K562 (cell line): Measurements from ENCODE around the gene GNAI3. TPM values are rescaled to one million over a fixed set of nuclear protein-coding genes. Genes with fewer than 3 reads are reported as not detected.

Experiments used
- ATAC-seq: fragments of 200-7000 bp; cut with Tn5 transposase; 3 replicates; pipeline ENCODE4 v1.9.1; 2020; ENCODE audit warnings: moderate library complexity
- BruUV-seq: library from RNA; stranded (reverse); fragments of 400-500 nt; replicated peaks from 2 replicates; lab custom pipeline; 2021; lab: Mats Ljungman, UMichigan
- CTCF ChIA-PET: fragments of 300-600 bp; formaldehyde crosslinking; extraction: SDS; loops from one replicate; lab custom pipeline; 2021; ENCODE audit warnings: low intra/inter-chr PET ratio; lab: Yijun Ruan, JAX
- POLR2A ChIA-PET: fragments of 300-600, 350-650 bp; sonication (Branson Sonifier 250); formaldehyde crosslinking; extraction: SDS; loops from one replicate; lab custom pipeline; 2021; ENCODE audit warnings: antibody characterized with exemption, inconsistent platforms; lab: Yijun Ruan, JAX
- DNase-seq, 4 experiments: peaks; one replicate each; pipeline versions ENCODE4 v3.0.0 to v3.0.0-alpha.2; 2011 to 2018; ENCODE audit warnings: low spot score in 3 of 4, mixed read lengths in 3 of 4; ENCODE audit errors: extremely low read depth in 1 of 4
- FAIRE-seq: peaks from 2 replicates; lab custom pipeline; 2011; peaks lifted over from hg19 to GRCh38; lab: Jason Lieb, UNC
- H2AFZ ChIP-seq: 2 replicates; pipeline ENCODE4 v1.6.0; 2011; ENCODE audit warnings: low read depth, low read length, control low read depth, inconsistent platforms
- H3K27ac ChIP-seq: fragments of 200-600 bp; 3 replicates; pipeline ENCODE4 v1.8.0; 2011; ENCODE audit warnings: low read depth, mild to moderate bottlenecking, control low read depth, inconsistent platforms, low read length, moderate library complexity, mixed read lengths; ENCODE audit errors: extremely low read depth
- H3K27me3 ChIP-seq, 2 experiments: fragments of 300-600 bp in 1 of 2; 2 replicates in 1 of 2; 3 replicates in 1 of 2; pipeline versions ENCODE4 v1.6.0 to v1.8.0; 2011; ENCODE audit warnings: inconsistent platforms in 2 of 2, low read length in 2 of 2, mild to moderate bottlenecking in 1 of 2, mixed read lengths in 1 of 2, moderate library complexity in 1 of 2; ENCODE audit not compliant: control insufficient read depth in 2 of 2, insufficient read depth in 2 of 2
- H3K36me3 ChIP-seq: fragments of 300-600 bp; 3 replicates; pipeline ENCODE4 v1.8.0; 2011; ENCODE audit warnings: mild to moderate bottlenecking, low read length, inconsistent platforms; ENCODE audit not compliant: control insufficient read depth, insufficient read depth
- H3K4me1 ChIP-seq, 2 experiments: fragments of 200-600 bp in 1 of 2; replicated peaks in 1 of 2; 2 replicates in 1 of 2; 3 replicates in 1 of 2; pipeline versions ENCODE4 v1.5.1 to v1.8.0; 2011; ENCODE audit warnings: inconsistent platforms in 2 of 2, low read length in 2 of 2, mild to moderate bottlenecking in 1 of 2, mixed read lengths in 1 of 2, moderate library complexity in 1 of 2; ENCODE audit not compliant: control insufficient read depth in 2 of 2, insufficient read depth in 2 of 2
- H3K4me2 ChIP-seq: 2 replicates; pipeline ENCODE4 v1.6.1; 2011; ENCODE audit warnings: low read length, control low read depth, inconsistent platforms, mixed read lengths; ENCODE audit not compliant: insufficient read depth
- H3K4me3 ChIP-seq: fragments of 200-600 bp; sonication (generic), shearing (Covaris generic); 2 replicates; pipeline ENCODE4 v1.5.1; 2016; ENCODE audit warnings: control low read depth, inconsistent platforms
- H3K79me2 ChIP-seq: fragments of 200-600 bp; 3 replicates; pipeline ENCODE4 v1.8.0; 2011; ENCODE audit warnings: low read length, inconsistent platforms; ENCODE audit not compliant: control insufficient read depth, insufficient read depth
- H3K9ac ChIP-seq, 2 experiments: 2 replicates each; pipeline versions ENCODE4 v1.6.0 to v1.6.1; 2011; ENCODE audit warnings: low read depth in 2 of 2, low read length in 2 of 2, control low read depth in 1 of 2, inconsistent platforms in 1 of 2, mild to moderate bottlenecking in 1 of 2, mixed read lengths in 1 of 2; ENCODE audit not compliant: insufficient read depth in 1 of 2
- H3K9me1 ChIP-seq: one replicate; pipeline ENCODE4 v1.6.0; 2011; ENCODE audit warnings: inconsistent platforms, mild to moderate bottlenecking, low read length, moderate library complexity; ENCODE audit not compliant: control insufficient read depth, insufficient read depth
- H3K9me3 ChIP-seq: replicated peaks from 2 replicates; pipeline ENCODE4 v1.5.1; 2011; ENCODE audit warnings: low read depth, low read length, inconsistent platforms; ENCODE audit not compliant: control insufficient read depth, insufficient read depth
- H4K20me1 ChIP-seq: replicated peaks from 2 replicates; pipeline ENCODE4 v1.6.1; 2011; ENCODE audit warnings: low read length, inconsistent platforms, mixed read lengths; ENCODE audit not compliant: control insufficient read depth, insufficient read depth
- DPF2 ChIP-seq: fragments of 450-650 bp; IDR thresholded peaks from 2 replicates; pipeline ENCODE4 v1.6.1; 2016
- LCOR ChIP-seq: sonication (generic); formaldehyde crosslinking; IDR thresholded peaks from 2 replicates; pipeline ENCODE4 v1.8.0; 2022; ENCODE audit warnings: mild to moderate bottlenecking, missing genetic modification reagents
- RAD21 ChIP-seq, 2 experiments: fragments of 250-450 bp in 1 of 2; fragments of 450-650 bp in 1 of 2; sonication (Bioruptor Pico) in 1 of 2; formaldehyde crosslinking in 1 of 2; IDR thresholded peaks in 1 of 2; conservative IDR thresholded peaks in 1 of 2; 2 replicates each; pipeline versions ENCODE4 v1.4.0 to v1.8.0; 2020 to 2022; ENCODE audit warnings: mild to moderate bottlenecking in 2 of 2, moderate library complexity in 1 of 2
- WGBS: fragments of 100-300 bp; shearing (Covaris generic); methylation state at CpG from one replicate; pipeline ENCODE4 v1.1.6; 2016; ENCODE audit warnings: low coverage, mixed read lengths; ENCODE audit not compliant: insufficient coverage; ENCODE audit errors: missing lambda C conversion rate; 5-methylcytosine and 5-hydroxymethylcytosine counted together
- in situ Hi-C: fragments of 300-500 bp; cut with MboI; formaldehyde crosslinking; loops from 4 replicates; pipeline ENCODE4 v1.15.0; 2018; ENCODE audit warnings: inconsistent platforms, mixed read lengths
- intact Hi-C: fragments of 100-400 bp; cut with micrococcal nuclease; formaldehyde crosslinking; loops from 2 replicates; pipeline ENCODE4 v1.14.2; 2022
- polyA plus RNA-seq, 8 experiments: library from polyadenylated mRNA; depleted of rRNA in 4 of 8; stranded (reverse) in 5 of 8; unstranded in 3 of 8; fragments of >200 nt; fragmentation: Nextera tagmentation in 2 of 8; fragmentation: Illumina TruSeq in 1 of 8; extraction: Ambion mirVana in 2 of 8; extraction: Trizol in 1 of 8; gene quantifications; 2 replicates each; pipeline versions ENCODE4 v1.2.1 to v1.2.3, GENCODE V29; 2011 to 2014; ENCODE audit warnings: inconsistent platforms in 1 of 8, missing spikeins in 1 of 8
- total RNA-seq, 7 experiments: library from RNA; depleted of rRNA in 6 of 7; stranded (reverse); fragments of >200 nt in 6 of 7; fragmentation: Illumina TruSeq in 2 of 7; extraction: Trizol in 2 of 7; gene quantifications; 2 replicates each; pipeline versions ENCODE4 v1.2.1 to v1.2.3, GENCODE V29; 2011 to 2021; ENCODE audit warnings: low replicate concordance in 1 of 7
- TF ChIP-seq, protein P1 (sequence below), 2 experiments: fragments of 450-650 bp; formaldehyde crosslinking in 1 of 2; IDR thresholded peaks; 2 replicates each; pipeline versions ENCODE4 v1.4.0 to v1.6.1; 2014 to 2020; ENCODE audit warnings: mild to moderate bottlenecking in 2 of 2, borderline replicate concordance in 1 of 2, low read depth in 1 of 2
- TF ChIP-seq, protein P2 (sequence below), 3 experiments: IDR thresholded peaks in 2 of 3; conservative IDR thresholded peaks in 1 of 3; 2 replicates each; pipeline ENCODE4 v1.5.1; 2011 to 2012; ENCODE audit warnings: low read length in 3 of 3, mild to moderate bottlenecking in 3 of 3, control low read depth in 2 of 3, improper control_type of control experiment in 1 of 3, inconsistent platforms in 1 of 3, low read depth in 1 of 3, mixed read lengths in 1 of 3, moderate library complexity in 1 of 3; ENCODE audit not compliant: insufficient read depth in 2 of 3
- TF ChIP-seq, protein P3 (sequence below): sonication (generic); formaldehyde crosslinking; IDR thresholded peaks from 2 replicates; pipeline ENCODE4 v1.8.1; 2023; ENCODE audit warnings: mild to moderate bottlenecking, missing genetic modification reagents

Gene GNAI3
- total and polyA plus RNA-seq, 9 of the 15 experiments (the other 6 are each of a cell fraction or from before 2014, with no cell fraction given), result 6.3 to 13.2 (median 8.9) TPM

DNA sequence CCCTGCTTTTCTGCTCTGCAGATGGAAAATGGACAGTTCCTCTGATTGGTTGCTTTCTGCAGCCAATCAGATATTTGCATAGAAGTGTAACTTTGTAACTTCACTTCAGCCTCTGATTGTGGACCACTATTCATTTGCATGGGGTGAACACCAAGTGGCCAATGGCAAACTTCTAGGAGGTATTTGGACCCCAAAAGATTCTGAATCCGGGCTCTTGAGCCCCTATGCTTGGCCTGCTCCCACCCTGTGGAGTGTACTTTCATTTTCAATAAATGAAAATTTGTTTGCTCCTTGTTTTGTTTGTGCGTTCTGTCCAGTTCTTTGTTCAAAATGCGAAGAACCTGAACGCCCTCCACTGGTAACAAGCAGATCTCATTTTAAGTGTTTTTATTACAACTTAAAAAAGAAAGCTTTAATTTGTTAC lies 101.1 kb downstream of the GNAI3 start:
- Histone ChIP-seq H3K9me1 (no peaks in the 10 kb centered on the region), H3K4me2 (0 out of 2 replicates have a peak overlapping the region, but pooled peaks have one; percentile 35), H3K27ac (no peak overlapping the region), H2AFZ (peak overlapping the region; percentile 75), H3K79me2 (no peaks in the 10 kb centered on the region), H4K20me1 (no peaks in the 10 kb centered on the region), H3K9me3 (no peaks in the 10 kb centered on the region; the same call in 1 of the 2 replicates), H3K36me3 (no peaks in the 10 kb centered on the region), H3K4me3 (peak overlapping the region; percentile 19; the same call in 1 of the 2 replicates), H3K9ac (no peak overlapping the region), H3K27me3 (0 out of 5 replicates have a peak, but pooled peaks cover 0 to 2% of the 10 kb centered on the region in 2 experiments), H3K4me1 (peaks cover 4% of the 10 kb centered on the region in 2 experiments; a peak in 4 of 5 replicates)
- intact Hi-C loops, result loop anchor here (1.0 to 10.0 kb wide), 2 partner anchors 103 to 465 kb away; partner anchors contain the start of gene UBL4B
- in situ Hi-C loops, result loop anchor here (10.0 kb wide), 1 partner anchor 365 kb away; no protein-coding TSS in a partner anchor
- ATAC-seq (peak; percentile 87), DNase-seq (peak; percentile 37 to 53 (median 48)), FAIRE-seq (peak; percentile 71)
- WGBS, result 5% methylated on average over 4 of the region's 4 CpGs
- BruUV-seq, result no TSS peak
- CTCF ChIA-PET, result interaction anchor here (0.8 to 3.0 kb wide), 5 partner anchors 9 to 153 kb away, joined by 3 to 22 read pairs (median 5); no protein-coding TSS in a partner anchor
- POLR2A ChIA-PET, result interaction anchor here (1.0 to 2.7 kb wide), 4 partner anchors 10 to 127 kb away, joined by 4 to 10 read pairs (median 7); partner anchors contain the start of gene GNAI3
- TF ChIP-seq LCOR (CRISPR knock-in tag) (0 out of 2 replicates have a peak, but pooled peaks have one; percentile 31), DPF2 (no peak), RAD21 (CRISPR knock-in tag; conservative IDR thresholded peaks at IDR 0.05 in 1 of 2, IDR thresholded peaks at IDR 0.05 in 1 of 2) (peak; percentile 64 to 74)
- TF ChIP-seq, protein P1, sequence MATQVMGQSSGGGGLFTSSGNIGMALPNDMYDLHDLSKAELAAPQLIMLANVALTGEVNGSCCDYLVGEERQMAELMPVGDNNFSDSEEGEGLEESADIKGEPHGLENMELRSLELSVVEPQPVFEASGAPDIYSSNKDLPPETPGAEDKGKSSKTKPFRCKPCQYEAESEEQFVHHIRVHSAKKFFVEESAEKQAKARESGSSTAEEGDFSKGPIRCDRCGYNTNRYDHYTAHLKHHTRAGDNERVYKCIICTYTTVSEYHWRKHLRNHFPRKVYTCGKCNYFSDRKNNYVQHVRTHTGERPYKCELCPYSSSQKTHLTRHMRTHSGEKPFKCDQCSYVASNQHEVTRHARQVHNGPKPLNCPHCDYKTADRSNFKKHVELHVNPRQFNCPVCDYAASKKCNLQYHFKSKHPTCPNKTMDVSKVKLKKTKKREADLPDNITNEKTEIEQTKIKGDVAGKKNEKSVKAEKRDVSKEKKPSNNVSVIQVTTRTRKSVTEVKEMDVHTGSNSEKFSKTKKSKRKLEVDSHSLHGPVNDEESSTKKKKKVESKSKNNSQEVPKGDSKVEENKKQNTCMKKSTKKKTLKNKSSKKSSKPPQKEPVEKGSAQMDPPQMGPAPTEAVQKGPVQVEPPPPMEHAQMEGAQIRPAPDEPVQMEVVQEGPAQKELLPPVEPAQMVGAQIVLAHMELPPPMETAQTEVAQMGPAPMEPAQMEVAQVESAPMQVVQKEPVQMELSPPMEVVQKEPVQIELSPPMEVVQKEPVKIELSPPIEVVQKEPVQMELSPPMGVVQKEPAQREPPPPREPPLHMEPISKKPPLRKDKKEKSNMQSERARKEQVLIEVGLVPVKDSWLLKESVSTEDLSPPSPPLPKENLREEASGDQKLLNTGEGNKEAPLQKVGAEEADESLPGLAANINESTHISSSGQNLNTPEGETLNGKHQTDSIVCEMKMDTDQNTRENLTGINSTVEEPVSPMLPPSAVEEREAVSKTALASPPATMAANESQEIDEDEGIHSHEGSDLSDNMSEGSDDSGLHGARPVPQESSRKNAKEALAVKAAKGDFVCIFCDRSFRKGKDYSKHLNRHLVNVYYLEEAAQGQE (IDR thresholded peaks at IDR 0.05; ENCODE audit: borderline replicate concordance), result peak; percentile 25; the same call in 1 of the 2 replicates
- TF ChIP-seq, protein P1 (CRISPR knock-in tag; IDR thresholded peaks at IDR 0.05; ENCODE audit: low read depth), result no peak
- TF ChIP-seq, protein P2, sequence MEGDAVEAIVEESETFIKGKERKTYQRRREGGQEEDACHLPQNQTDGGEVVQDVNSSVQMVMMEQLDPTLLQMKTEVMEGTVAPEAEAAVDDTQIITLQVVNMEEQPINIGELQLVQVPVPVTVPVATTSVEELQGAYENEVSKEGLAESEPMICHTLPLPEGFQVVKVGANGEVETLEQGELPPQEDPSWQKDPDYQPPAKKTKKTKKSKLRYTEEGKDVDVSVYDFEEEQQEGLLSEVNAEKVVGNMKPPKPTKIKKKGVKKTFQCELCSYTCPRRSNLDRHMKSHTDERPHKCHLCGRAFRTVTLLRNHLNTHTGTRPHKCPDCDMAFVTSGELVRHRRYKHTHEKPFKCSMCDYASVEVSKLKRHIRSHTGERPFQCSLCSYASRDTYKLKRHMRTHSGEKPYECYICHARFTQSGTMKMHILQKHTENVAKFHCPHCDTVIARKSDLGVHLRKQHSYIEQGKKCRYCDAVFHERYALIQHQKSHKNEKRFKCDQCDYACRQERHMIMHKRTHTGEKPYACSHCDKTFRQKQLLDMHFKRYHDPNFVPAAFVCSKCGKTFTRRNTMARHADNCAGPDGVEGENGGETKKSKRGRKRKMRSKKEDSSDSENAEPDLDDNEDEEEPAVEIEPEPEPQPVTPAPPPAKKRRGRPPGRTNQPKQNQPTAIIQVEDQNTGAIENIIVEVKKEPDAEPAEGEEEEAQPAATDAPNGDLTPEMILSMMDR (IDR thresholded peaks at IDR 0.05 in 2 of 3, conservative IDR thresholded peaks at IDR 0.05 in 1 of 3; ENCODE audit: insufficient read depth in 2 of 3, low read depth in 1 of 3, low read length in 3 of 3), result peak; percentile 51 to 74 (median 52); a peak in 5 of 6 replicates
- TF ChIP-seq, protein P3, sequence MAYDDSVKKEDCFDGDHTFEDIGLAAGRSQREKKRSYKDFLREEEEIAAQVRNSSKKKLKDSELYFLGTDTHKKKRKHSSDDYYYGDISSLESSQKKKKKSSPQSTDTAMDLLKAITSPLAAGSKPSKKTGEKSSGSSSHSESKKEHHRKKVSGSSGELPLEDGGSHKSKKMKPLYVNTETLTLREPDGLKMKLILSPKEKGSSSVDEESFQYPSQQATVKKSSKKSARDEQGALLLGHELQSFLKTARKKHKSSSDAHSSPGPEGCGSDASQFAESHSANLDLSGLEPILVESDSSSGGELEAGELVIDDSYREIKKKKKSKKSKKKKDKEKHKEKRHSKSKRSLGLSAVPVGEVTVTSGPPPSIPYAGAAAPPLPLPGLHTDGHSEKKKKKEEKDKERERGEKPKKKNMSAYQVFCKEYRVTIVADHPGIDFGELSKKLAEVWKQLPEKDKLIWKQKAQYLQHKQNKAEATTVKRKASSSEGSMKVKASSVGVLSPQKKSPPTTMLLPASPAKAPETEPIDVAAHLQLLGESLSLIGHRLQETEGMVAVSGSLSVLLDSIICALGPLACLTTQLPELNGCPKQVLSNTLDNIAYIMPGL, result no peak
